ENCODE data around the gene C9orf57.

- TF ChIP-seq HDAC2 (IDR thresholded peaks at IDR 0.05; ENCODE audit: borderline replicate concordance in 1 of 2, low read depth in 2 of 2, low read length in 2 of 2), result no peak
- no peak for TF ChIP-seq CTCF (IDR thresholded peaks at IDR 0.05; ENCODE audit: control extremely low read depth in 1 of 3, insufficient read depth in 1 of 3, low read depth in 1 of 3, low read length in 3 of 3)
- TF ChIP-seq EP300 (IDR thresholded peaks at IDR 0.05; ENCODE audit: borderline replicate concordance in 1 of 2, low read depth in 2 of 2, low read length in 2 of 2), result no peak
- TF ChIP-seq CEBPB (IDR thresholded peaks at IDR 0.05; ENCODE audit: low read depth, low read length), result no peak
- no peak for TF ChIP-seq TAF7 (optimal IDR thresholded peaks at IDR 0.05; ENCODE audit: borderline replicate concordance, low read depth, low read length)
- TF ChIP-seq MAX (IDR thresholded peaks at IDR 0.05), result no peak
- TF ChIP-seq BRCA1 (IDR thresholded peaks at IDR 0.05; ENCODE audit: low read depth, low read length), result no peak
- no peak for TF ChIP-seq POLR2AphosphoS5 (IDR thresholded peaks at IDR 0.05; ENCODE audit: low read depth, low read length)
- no peak for TF ChIP-seq SP1 (IDR thresholded peaks at IDR 0.05; ENCODE audit: low read depth, low read length)
- no peak for TF ChIP-seq KDM1A (IDR thresholded peaks at IDR 0.05; ENCODE audit: borderline replicate concordance, low read length)
- no peak for TF ChIP-seq EZH2 (IDR thresholded peaks at IDR 0.05; ENCODE audit: low read depth, low read length, severe bottlenecking)
- no peak for TF ChIP-seq RXRA (IDR thresholded peaks at IDR 0.05; ENCODE audit: insufficient read depth, low read depth, low read length)
Observed at GRCh38 chr9:72041369-72041768, 19.0 kb downstream of the C9orf57 start.

Data from H1 (cell line).